ENCODE data around the gene ADAT2.

DNA sequence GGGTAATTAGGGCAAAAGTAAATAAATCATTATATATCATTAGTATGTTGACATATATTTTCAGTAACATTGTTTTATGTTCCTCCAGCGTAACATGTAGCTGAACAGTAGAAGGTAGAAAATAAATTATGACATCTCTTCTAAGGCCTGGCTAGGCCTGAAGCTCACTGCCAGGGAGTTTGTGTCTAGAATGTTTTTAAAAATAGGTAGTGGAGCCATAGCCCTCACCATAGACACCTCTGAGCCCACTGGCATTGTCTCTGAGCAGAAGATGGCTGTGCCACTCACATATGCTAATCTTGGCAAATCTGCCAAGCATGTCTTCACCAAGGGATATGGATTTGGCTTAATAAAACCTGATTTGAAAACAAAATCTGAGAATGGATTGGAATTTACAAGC lies 39.7 kb upstream of the ADAT2 start:
- TF ChIP-seq, protein P1, sequence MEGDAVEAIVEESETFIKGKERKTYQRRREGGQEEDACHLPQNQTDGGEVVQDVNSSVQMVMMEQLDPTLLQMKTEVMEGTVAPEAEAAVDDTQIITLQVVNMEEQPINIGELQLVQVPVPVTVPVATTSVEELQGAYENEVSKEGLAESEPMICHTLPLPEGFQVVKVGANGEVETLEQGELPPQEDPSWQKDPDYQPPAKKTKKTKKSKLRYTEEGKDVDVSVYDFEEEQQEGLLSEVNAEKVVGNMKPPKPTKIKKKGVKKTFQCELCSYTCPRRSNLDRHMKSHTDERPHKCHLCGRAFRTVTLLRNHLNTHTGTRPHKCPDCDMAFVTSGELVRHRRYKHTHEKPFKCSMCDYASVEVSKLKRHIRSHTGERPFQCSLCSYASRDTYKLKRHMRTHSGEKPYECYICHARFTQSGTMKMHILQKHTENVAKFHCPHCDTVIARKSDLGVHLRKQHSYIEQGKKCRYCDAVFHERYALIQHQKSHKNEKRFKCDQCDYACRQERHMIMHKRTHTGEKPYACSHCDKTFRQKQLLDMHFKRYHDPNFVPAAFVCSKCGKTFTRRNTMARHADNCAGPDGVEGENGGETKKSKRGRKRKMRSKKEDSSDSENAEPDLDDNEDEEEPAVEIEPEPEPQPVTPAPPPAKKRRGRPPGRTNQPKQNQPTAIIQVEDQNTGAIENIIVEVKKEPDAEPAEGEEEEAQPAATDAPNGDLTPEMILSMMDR (IDR thresholded peaks at IDR 0.05), result no peak
- no peak for TF ChIP-seq POLR2A (IDR thresholded peaks at IDR 0.05)

Data from uterus (tissue), 2 donors.